HG03521 (cell line): ENCODE measurements around the gene EFNB3.

Experiments used
- ATAC-seq: cut with Tn5 transposase; IDR thresholded peaks from one replicate; pipeline ENCODE4 v1.9.1; 2021; ENCODE audit warnings: mild to moderate bottlenecking, moderate library complexity; ENCODE audit not compliant: unreplicated experiment

EFNB3 gene

DNA sequence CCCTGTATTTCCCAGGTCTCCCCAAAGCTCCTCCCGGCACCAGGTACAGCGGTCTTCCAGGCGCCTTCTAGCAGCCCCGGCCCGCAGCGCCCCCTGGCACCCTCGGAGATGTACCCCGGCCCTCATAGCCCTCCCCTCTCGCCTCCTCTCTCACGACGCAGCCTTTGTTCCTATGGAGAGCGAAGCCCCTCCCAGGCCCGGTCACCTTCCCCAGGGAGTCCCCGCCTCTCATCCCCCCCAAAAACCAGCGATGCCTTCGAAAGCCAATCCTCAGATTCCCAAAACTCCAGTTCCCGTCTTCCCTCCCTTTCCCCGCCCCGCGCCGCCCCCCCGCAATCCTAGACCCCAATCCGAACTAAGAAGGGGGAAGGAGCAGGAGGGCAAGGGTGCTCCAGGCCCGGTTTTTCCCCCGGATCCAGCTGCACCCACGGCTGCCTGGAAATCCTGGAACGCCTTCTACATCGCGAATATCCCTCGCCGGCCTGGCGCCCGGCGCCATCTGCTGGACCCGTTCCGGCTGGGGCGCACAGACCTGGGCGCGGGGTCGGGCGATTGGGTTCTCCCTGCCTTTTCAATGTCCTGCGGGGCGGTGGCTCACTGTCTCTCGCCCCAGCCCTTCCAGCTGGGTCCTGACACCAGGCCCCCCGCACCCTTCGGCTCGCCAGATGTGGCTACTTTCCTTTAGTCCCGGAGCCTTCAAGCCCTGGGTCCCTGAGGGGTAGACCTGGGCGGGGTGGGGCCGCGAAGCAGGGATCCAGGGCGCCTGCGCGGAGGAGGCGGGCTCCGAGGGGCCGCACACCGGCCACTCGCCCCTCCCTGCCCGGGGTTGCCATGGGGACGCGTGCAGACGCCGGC lies 12.1 kb downstream of the EFNB3 start, which contains the start of gene DNAH2:
DNAH2 (plus strand) TSS at position 844 of the 855 bp plus-strand sequence. CDS start 1,991 bp downstream, outside the sequence.
- no peak for ATAC-seq

DNA sequence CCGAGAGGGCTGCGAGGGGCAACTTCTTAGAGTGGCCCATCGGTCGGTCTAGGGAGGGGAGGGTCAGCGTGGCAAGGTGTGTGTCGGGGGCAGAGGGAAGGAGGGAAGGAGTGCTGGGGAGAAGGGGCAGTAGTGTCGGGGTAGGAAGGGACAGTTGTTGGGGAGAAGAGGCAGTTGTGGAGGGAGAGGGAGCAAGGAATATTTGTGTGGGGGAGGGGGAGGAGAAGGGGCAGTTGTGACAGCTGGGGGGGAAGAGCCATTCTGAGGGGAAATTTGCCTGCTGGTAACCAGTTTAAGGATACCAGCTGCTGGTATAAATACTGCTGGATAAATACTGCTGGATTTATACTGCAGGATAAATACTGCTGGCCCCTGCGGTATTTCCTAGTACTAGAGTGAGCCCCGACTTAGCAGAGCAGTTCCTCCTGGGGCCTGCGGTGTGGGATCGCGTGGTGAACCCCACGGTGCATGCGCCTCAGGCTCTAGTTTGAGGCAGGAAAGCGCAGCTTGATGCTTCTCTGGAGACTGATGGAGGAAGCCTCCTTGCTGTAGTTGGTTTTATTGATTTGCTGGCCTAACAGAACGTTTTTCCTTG lies 12.9 kb downstream of the EFNB3 start:
- ATAC-seq, result no peak

DNA sequence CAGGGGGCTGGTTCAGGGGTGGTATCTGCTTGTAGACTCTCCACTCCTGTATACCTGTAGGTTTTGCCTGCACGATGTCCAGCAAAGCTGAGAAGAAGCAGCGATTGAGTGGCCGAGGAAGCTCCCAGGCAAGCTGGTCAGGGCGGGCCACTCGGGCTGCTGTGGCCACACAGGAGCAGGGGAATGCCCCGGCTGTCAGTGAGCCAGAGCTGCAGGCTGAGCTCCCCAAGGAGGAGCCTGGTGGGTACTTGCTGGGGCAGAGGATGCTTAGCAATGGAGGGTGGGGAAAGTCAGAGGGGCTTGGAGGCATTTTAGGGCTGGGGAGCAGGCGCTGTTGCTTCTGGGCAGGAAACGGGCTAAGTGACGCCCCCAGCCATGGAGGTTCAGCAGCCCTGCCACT lies 14.7 kb downstream of the EFNB3 start:
- ATAC-seq, result no peak

DNA sequence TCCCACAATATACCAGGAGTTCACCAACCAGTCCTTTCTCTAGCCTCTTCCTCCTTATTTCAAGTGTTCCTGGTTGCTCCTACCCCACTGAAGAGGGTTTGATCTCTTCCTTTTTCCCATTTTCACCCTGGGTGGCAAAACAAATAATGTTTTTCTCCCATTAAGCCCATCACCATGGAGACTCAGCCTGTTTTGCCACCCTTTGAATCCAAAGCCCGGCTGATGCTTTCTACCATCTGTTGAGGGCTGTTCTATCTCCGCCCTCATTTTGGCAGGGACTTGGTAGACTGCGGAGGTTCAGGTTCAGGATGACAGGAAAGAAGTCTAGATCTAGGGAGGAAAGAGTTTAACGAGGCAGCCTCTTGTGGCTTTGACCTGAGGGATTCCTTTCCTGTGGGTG lies 15.1 kb downstream of the EFNB3 start:
- ATAC-seq, result no peak

DNA sequence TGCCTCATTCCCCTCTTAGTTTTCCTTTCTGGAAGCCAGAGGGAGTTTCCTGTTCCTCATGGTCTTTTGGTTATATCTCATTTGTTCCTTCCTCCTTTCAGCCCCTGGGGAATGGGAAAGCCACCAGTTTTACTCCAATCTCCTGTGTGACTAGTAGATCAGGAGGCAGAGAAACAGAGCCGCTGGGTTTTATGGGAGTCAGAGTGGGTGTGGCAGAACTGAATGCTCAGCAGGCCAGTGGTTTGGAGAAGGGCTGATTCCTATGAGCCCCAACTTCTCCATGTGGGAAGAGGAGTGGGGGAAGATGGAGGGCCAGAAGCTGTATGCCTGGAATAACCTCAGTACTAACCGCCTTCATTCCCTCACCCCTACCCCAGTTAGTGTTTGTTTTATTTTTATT lies 16.6 kb downstream of the EFNB3 start:
- no peak for ATAC-seq

DNA sequence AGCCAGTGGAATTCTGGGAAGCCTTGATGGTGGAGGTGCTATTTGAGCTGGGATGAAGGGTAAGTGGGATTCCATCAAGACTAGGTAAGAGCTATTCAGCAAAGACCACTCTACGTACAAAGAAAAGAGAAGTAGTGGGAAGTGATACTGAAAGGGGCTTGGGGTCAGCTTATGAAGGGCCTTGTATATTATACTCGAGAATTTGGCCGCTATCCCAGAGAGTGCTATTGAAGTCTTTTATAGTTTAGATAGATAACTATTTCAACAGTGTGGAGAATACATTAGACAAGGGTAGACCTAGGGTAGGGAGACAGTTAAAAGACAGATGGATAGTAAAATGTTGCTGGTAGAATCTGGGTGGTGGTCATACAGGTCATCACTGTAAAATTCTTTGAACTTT lies 22.9 kb downstream of the EFNB3 start:
- no peak for ATAC-seq

DNA sequence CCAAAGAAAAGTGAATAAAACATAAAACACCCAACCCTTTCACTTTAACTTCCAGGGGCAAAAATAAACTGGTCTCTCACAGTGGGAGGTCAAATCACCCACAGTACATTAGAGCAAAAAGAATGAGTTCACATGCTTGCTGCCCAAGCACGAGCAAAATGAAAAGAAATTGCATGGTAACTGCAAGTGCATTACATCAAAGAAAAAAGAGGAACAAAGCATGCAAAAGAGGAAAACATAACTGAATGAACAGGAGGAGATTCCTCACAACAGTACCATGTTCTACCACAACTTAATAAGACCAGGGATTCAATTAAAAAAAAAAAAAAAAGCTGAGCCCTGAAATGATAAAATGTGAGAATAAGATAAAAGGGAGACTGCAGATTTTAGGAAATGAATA lies 24.8 kb downstream of the EFNB3 start:
- ATAC-seq, result no peak

DNA sequence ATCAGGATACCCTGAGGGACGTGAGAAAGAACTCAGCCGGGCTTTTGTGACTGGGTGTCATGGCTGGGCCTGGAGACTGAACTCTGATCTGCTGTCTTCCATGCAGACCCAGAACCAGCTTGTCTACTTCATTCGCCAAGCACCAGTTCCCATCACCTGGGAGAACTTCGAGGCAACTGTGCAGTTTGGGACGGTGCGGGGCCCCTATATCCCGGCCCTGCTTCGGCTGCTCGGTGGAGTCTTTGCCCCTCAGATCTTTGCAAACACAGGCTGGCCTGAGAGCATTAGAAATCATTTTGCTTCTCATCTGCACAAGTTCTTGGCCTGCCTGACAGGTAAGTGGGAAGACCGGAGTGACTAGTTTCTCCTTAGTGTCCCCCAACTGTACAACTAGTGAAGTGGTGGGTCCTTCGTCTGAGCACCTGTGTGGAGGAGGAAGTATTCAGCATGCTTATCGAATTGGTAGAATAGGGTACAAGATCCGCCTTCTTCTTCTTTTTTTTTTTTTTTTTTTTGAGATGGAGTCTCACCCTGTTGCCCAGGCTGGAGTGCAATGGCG lies 28.1 kb downstream of the EFNB3 start:
- no peak for ATAC-seq

DNA sequence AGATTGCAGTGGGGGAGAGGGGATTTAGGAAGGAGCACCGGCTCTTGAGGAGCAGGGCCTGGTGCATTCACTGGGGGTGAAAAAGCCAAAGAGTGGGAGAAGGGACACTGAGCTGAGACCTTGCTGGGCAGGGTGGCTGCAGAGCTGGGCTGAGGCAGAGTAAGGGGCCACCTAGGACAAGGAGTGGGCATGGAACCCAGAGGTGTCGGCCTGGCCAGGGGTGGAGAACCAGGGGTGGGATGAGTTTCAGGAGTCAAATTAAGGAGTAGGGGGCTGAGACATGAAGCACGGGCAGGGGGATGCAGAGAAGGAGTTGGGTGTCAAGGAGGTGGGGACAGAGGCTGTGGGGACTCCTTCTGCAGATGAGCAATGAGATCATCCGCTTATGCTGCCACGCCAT lies 32.6 kb downstream of the EFNB3 start:
- ATAC-seq, result no peak

DNA sequence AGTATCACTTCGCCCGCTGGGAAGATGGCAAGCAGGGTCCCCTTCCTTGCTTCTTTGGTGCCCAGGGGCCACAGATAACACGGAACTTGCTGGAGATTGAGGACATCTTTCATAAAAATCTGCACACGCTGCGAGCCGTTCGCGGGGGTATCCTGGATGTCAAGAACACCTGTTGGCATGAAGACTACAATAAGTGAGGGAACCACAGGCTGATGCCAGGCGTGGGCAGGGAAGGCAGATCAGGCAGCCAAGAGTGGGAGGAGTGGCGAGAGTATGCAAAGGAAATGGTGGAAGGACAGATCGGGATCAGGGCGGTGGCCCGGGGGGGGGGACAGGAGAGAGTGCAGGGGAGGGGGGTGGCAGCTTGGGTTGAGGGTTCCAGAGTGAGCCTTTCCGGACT lies 34.7 kb downstream of the EFNB3 start:
- no peak for ATAC-seq

DNA sequence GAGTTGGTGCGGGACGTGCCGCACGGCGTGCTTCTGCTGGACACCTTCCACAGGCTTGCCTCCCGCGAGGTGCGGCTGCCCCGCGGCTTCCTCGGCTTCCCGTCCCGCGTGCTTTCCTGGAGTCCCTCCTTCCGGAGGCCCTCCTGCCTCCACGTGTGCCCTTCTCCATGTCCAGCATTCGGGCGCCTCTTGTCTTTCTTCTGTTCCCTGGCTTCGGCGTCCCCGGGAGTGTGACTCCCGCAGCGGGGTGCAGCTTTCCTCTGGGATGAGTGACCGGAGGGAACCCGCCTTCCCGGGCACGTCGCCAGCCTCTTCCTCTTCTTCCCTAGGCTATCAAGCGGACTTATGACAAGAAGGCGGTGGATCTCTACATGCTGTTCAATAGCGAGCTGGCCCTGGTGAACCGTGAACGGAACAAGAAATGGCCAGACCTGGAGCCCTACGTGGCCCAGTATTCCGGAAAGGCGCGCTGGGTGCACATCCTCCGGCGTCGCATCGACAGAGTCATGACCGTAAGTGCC lies 35.5 kb downstream of the EFNB3 start:
- no peak for ATAC-seq

DNA sequence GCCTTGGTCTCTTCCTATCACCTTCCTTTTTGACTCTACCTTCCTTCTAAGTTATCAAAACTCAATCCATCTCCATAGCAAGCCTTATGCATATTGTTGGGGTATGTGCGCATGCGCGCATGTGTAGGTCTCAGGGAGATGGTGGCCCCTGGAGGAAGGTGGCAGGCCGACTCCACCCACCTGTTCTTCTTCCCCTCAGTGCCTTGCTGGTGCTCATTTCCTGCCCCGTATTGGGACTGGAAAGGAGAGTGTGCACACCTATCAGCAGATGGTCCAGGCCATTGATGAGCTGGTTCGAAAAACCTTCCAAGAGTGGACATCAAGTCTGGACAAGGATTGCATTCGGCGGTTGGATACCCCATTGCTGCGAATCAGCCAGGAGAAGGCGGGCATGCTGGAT lies 37.7 kb downstream of the EFNB3 start:
- ATAC-seq, result no peak

DNA sequence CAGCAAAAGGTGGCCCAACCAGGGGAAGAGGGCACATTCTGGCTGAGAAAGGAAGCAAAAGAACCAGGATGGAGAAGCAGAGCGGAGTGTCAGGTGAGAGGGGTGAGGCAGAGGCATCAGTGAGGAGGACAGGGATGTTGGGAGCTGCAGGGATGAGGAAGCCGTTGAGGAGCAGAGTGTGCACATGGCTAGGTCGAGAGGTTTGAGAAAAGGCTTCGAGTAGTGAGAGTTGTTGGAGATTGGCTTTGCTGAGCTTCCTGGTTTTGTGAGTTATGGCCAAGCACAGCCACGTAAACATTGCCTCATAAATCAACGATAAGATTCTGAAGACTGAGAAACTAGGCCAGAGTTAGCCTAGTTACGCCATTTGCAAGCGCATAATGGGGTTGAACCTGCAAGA lies 39.4 kb downstream of the EFNB3 start:
- no peak for ATAC-seq

DNA sequence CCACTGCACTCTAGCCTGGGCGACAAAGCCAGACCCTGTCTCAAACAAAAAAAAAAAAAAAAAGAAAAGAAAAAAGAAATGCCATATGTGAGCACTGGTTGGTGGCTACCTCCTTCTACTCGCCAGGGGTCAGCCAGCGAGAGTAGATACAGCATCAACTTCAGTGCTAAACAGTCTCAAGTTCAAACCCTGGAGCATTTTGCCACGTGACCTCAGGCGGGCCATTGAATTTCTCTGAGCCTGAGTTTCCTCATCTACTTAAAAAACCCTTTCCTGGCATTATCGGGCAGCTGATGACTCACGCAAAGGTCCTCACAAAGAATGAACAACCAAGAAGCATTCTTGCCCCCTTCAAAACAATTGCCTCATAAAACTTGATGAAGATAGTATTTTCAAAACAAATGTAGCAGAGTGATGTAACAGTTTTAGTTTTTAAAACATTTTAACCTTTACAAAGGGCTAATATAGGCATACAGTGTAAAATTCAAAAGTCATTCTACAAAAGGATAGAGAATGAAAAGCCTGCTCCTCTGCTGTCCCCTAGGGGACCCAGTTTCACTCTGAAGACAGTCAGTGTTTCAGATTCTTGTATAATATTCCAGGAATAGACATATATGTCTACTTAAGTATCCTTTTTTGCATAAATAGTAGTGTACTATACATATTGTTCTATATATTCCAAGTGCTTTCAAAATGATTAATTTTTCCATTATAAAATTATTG lies 40.9 kb downstream of the EFNB3 start:
- ATAC-seq, result no peak

DNA sequence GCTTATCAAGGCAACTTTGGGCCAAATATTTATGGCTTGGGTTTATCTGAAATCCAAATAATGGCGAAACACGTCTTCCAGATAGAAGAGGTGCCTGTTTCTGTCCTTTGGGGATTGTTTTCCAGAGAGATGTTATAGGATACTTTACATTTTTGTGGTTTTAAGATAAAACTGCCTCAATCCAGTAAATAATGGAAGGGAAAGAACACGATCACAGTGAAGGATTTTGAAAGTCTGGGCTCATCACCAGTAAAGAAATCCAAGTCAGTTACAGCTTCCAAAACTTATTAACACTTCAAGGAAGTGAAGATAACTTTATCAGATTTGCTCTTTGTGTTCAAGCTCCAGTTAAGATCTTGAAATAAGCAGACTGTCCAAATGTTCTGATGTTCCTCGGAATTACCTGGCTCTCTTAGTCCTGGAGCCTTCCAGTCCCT lies 42.7 kb downstream of the EFNB3 start:
- no peak for ATAC-seq

DNA sequence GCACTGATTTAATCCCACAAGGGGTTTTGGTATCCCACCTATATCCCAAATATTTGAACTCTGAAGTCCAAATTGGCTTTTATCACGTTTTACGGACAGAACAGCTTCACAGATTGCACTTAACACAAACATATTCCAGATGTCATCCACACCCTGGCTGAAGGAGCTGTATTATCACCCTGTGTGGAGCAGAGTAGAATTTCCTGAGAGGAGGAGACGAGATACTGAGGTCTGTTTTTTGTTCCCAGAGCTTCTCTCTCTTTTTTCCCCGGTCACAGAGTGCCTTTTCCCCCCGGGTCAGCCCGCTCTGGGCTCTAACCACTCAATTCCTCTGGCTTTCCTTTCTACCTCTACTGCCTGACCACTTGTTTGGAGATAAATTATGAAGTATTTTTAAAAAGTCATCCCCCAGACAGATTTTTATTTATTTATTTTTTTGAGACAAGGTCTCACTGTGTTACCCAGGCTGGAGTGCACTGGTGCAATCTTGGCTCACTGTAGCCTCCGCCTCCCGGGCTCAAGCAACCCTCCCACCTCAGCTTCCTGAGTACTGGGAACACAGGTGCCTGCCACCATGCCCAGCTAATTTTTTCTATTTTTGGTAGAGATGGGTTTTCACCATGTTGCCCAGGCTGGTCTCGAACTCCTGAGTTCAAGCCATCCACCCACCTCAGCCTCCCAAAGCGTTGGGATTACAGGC lies 43.2 kb downstream of the EFNB3 start:
- no peak for ATAC-seq

DNA sequence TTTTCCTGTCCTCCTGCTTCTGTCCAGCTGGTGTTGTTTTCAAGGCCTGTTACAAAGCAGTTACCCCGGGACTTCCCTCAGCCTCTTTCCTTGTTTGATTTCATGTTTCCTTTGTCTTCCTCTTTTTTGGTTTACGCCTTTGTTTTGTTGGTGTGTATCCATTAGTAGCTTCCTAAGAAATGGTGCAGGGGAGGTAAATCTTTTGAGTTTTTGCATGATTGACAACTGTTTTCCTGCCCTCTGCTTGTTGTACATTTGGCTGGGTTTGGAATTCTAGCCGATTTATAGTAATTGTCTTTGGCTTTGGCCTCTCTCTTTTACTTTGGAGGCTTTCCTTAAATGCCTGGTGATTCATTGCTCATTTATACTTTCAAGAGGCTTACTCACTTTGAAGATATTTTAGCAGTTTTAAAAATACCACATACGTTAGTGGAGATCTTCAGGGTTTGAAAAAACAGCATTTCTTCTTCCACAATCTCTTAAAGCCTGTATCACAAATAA lies 45.4 kb downstream of the EFNB3 start:
- ATAC-seq, result no peak

DNA sequence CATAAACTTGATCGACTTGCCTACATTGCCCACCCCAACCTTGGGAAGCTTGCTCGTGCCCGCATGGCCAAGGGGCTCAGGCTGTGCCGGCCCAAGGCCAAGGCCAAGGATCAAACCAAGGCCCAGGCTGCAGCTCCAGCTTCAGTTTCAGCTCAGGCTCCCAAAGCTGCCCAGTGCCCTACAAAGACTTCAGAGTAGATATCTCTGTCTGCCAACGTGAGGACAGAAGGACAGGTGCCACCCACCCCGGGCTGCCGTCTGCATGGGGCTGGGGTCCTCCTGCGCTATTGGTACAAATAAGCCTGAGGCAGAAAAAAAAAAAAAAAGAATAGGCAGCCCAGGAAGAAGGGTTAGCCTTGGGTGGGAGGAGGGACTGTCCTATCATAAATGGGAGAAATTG lies 49.7 kb downstream of the EFNB3 start:
- no peak for ATAC-seq

DNA sequence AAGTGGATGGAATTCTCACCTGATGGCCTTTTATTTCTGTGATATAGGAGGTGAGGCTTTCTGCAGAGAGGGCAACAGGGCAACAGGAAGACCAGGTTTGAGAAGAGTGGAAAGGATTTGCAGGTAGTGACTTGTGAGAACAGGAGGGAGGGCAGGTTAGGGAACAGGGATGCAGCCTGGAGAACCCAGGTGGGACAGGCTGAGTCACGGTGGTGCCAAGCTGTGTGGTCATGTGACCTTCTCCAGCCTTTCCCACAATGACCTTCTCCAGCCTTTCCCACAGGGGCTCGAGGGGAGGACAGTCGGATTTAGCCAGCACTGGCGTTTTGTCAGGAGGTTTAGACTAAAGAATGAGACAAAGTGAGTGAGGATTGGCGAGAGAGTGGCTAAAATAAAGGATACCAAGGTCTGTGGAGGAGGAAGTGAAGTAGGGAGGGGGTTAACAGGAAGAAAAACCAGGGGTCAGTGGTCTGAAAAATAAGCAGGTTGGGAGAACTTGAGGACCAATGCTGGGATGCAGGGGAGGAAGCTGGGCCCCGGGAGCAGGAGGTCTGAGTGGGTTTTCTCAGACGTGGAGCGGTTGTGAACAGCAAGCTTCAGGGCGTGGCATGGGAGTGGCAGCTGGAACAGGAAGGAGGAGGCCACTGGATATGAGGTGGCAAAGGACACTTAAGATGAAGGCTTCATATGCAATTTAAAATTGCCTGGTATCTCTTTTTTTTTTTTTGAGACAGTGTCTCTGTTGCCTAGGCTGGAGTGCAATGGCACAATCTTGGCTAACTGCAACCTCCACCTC lies 50.3 kb downstream of the EFNB3 start:
- no peak for ATAC-seq

DNA sequence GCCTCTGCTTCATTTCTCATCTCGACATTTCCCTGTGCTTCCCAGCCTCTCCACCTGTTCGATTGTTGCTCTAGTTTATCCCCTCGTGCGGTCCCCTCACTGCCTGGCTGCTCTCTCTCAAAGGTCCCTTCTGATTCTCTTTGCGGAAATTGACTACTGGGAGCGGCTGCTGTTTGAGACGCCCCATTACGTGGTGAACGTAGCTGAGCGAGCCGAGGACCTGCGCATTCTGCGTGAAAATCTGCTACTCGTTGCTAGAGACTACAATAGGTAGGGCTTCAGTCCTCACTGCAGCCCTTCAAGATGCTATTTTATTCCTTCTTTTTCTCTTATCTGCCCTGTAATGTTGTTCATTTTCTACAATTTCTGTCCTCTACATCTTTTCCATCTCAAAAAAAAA lies 52.0 kb downstream of the EFNB3 start:
- ATAC-seq, result no peak
